GM10266 (cell line): ENCODE measurements around the gene CATSPERB.
A peak's percentile ranks its signal among the peaks of the same experiment; 100 is the strongest.
"Not testable (repeated sequence)": the region's sequence is repeated elsewhere in the genome, so short reads cannot be mapped to it uniquely, and the experiment has no call there.

Experiments
- DNase-seq: peaks from one replicate; pipeline ENCODE4 v3.0.0; 2012; ENCODE audit errors: extremely low spot score
- TF ChIP-seq, protein P1 (sequence below): IDR thresholded peaks from 2 replicates; pipeline ENCODE4 v1.5.1; 2012; ENCODE audit warnings: mild to moderate bottlenecking, low read depth; ENCODE audit not compliant: control insufficient read depth, insufficient read depth; ENCODE audit errors: missing control alignments

The CATSPERB gene

DNA sequence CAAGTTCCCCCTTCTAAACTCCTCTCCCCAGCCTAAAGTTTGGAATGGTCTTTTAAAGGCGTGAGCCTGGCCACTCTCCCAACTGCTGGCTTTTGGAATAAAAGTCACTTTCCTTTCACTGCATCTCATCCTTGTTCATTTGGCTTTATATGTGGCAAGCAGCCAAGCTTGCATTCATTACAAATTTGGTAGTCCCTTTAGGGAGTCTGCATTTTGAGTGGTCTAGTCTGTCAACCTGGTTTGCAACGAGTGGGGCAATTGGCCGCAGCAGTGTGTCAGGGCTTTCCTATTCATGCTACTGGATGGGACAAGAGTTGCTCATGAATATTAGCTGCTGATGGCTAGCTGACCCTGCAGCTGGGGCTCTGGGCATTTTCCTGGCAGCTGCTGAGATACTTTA lies 57.0 kb downstream of the CATSPERB start:
- TF ChIP-seq, protein P1, sequence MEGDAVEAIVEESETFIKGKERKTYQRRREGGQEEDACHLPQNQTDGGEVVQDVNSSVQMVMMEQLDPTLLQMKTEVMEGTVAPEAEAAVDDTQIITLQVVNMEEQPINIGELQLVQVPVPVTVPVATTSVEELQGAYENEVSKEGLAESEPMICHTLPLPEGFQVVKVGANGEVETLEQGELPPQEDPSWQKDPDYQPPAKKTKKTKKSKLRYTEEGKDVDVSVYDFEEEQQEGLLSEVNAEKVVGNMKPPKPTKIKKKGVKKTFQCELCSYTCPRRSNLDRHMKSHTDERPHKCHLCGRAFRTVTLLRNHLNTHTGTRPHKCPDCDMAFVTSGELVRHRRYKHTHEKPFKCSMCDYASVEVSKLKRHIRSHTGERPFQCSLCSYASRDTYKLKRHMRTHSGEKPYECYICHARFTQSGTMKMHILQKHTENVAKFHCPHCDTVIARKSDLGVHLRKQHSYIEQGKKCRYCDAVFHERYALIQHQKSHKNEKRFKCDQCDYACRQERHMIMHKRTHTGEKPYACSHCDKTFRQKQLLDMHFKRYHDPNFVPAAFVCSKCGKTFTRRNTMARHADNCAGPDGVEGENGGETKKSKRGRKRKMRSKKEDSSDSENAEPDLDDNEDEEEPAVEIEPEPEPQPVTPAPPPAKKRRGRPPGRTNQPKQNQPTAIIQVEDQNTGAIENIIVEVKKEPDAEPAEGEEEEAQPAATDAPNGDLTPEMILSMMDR, result no peak

DNA sequence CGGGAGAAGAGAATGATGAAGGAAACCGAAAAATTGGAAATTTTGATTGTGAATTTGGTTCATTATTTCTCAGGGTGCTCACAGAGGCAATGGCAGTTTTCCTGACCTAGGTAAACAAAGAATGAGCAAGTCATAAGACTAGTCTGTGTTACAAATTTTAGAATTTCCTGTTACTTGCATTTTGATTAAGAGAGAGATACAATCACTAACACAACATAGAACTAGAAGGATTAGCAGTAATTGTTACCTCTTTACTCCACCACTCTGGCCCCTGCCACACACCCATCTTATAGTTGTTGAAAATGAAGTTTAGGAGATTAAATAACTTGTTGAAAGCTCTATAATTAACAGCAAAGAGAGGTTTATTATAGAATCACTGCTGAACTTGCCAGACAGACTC lies 62.0 kb downstream of the CATSPERB start:
- no peak for DNase-seq
- TF ChIP-seq, protein P1, result no peak

More for the DNA sequence above, 57.0 kb downstream of the CATSPERB start:
- DNase-seq, result no peak

DNA sequence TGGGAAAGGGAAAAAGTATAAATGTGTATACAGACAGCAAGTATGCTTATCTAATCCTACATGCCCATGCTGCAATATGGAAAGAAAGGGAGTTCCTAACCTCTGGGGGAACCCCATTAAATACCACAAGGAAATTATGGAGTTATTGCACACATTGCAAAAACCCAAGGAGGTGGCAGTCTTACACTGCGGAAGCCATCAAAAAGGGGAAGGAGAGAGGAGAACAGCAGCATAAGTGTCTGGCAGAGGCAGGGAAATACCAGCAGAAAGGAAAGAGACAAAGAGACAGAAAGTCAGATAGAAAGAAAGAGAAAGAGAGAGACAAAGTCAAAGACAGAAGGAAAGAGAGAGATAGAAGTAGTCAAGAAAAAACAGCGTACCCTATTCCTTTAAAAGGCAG lies 64.8 kb downstream of the CATSPERB start:
- not testable (repeated sequence) for DNase-seq

DNA sequence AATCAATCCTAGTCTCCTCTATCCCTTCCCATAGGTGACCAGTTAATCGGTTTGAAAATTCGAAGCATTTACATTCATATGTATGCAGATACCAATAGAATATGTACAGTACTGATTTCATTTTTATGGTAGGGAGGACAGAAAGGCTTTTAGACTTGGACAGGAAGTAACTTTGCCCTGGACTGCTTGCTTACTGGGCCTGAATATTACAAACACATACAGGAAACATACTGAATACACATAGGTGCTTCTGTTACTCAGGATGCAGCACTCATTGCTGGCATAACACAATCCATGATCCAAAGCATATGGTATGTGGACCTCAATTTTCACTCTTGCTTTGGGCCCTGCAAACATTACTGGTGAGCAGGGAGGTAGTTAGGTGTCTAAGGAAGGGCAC lies 71.1 kb downstream of the CATSPERB start:
- TF ChIP-seq, protein P1, result no peak

DNA sequence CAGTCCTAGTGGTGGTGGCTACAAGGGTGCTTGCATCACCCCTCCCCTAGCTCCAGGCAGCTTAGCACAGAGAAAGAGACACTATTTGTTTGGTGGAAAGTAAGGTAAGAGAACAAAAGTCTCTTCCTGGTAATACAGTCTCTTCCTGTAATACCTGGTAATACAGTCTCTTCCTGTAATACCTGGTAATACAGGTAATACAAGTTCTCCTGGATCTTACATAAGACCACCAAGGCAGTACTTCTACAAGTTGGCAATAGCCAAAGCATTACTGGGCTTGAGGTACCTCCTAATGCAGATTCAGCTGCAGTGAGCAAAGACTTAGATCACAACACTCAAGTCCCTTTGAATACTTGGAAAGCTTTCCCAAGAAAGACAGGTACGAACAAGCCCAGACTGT lies 77.0 kb downstream of the CATSPERB start:
- TF ChIP-seq, protein P1, result no peak
- DNase-seq, result no peak

More for the DNA sequence above, 71.1 kb downstream of the CATSPERB start:
- DNase-seq, result no peak

DNA sequence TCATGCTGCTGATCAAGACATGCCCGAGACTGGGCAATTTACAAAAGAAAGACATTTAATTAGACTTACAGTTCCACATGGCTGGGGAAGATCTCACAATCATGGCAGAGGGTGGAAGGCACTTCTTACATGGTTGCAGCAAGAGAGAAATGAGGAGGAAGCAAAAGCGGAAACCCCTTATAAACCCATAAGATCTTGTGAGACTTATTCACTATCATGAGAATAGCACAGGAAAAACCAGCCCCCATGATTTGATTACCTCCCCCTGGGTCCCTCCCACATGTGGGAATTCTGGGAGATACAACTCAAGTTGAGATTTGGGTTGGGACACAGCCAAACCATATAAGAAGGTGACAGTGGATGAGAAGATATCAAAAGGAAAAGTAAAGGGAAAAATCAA lies 78.4 kb downstream of the CATSPERB start:
- TF ChIP-seq, protein P1, result no peak
- DNase-seq, result no peak

DNA sequence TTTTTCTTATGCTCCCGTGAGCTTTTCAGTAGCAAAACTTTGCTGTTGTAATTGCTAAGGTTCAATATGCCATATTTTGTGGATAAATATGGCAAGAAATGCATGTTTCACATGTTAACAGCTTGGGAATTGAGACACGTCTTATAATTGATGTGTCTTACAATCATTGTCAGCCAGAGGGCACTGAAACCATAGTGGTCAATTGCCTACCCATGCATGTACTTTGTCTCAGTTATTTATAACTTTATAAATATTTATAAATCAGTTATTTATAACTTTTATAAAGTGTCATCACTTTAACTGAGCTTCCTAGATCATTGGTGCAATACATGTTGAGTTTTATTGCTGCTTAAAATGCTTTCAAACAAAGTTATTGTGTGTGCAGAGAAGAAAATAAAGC lies 82.0 kb downstream of the CATSPERB start:
- TF ChIP-seq, protein P1, result peak; percentile 51
- peak; percentile 42 for DNase-seq

DNA sequence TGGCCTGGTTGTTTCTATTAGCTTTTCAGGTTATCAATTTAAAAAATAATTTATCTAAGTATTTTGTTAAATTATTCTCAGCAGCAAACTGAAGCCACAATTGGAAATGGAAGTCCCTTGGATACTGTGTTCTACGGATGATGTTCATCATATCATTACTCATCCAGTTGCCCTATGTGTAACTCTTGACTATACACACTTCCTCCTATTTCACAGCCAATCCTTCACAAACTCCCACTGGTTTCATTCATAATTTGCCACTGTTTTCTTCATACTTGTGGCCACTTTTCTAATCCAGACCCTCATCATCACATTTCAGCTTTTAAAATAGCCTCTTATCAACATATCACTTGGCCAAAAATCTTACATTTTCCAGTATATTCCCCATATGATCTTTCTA lies 84.0 kb downstream of the CATSPERB start:
- TF ChIP-seq, protein P1, result no peak
- DNase-seq, result no peak
